ENCODE results near the gene PRSS1.
A peak's percentile ranks its signal among the peaks of the same experiment; 100 is the strongest.
"Not testable (repeated sequence)": the region's sequence is repeated elsewhere in the genome, so short reads cannot be mapped to it uniquely, and the experiment has no call there.

PRSS1 gene

GRCh38 chr7:142773937-142774744, 24.9 kb downstream of the PRSS1 start:
- no peak for DNase-seq

- DNase-seq: no peak
Observed at GRCh38 chr7:142774826-142775225, 25.6 kb downstream of the PRSS1 start.

GRCh38 chr7:142775351-142776115, 26.3 kb downstream of the PRSS1 start:
- DNase-seq: not testable (repeated sequence)

- DNase-seq: no peak
Observed at GRCh38 chr7:142776206-142776844, 27.1 kb downstream of the PRSS1 start.

- DNase-seq: not testable (repeated sequence)
Observed at GRCh38 chr7:142776845-142777225, 27.6 kb downstream of the PRSS1 start.

GRCh38 chr7:142777318-142777717, 28.0 kb downstream of the PRSS1 start:
- no peak for DNase-seq

GRCh38 chr7:142782922-142783900, 33.9 kb downstream of the PRSS1 start:
- peak; percentile 72 to 75 for DNase-seq

GRCh38 chr7:142784096-142784495, 34.8 kb downstream of the PRSS1 start:
- DNase-seq: no peak

- DNase-seq: no peak
Observed at GRCh38 chr7:142784716-142785115, 35.4 kb downstream of the PRSS1 start.

GRCh38 chr7:142785841-142786250, 36.6 kb downstream of the PRSS1 start:
- peak; percentile 68 to 75 for DNase-seq

- no peak for DNase-seq
Observed at GRCh38 chr7:142787034-142787768, 37.9 kb downstream of the PRSS1 start.

- DNase-seq: no peak
Observed at GRCh38 chr7:142787783-142788182, 38.5 kb downstream of the PRSS1 start.

- no peak for DNase-seq
Observed at GRCh38 chr7:142788303-142789289, 39.3 kb downstream of the PRSS1 start.

GRCh38 chr7:142789441-142789840, 40.2 kb downstream of the PRSS1 start:
- no peak for DNase-seq

GRCh38 chr7:142790056-142790455, 40.8 kb downstream of the PRSS1 start:
- no peak for DNase-seq

GRCh38 chr7:142790555-142790954, 41.3 kb downstream of the PRSS1 start:
- DNase-seq: no peak

- no peak for DNase-seq
Observed at GRCh38 chr7:142791502-142791901, 42.2 kb downstream of the PRSS1 start.

- no peak for DNase-seq
Observed at GRCh38 chr7:142792129-142792528, 42.9 kb downstream of the PRSS1 start.

GRCh38 chr7:142792593-142792992, 43.3 kb downstream of the PRSS1 start:
- DNase-seq: no peak

- DNase-seq: no peak
Observed at GRCh38 chr7:142793156-142793555, 43.9 kb downstream of the PRSS1 start.

All from activated CD4-positive, alpha-beta T cell treated with anti-CD3 and anti-CD28 coated beads, Interleukin-2, amount 50 U/mL, for 4 hours (primary cell).